H7 (cell line): Measurements from ENCODE around the gene PTGIS. TPM values are rescaled to one million over a fixed set of nuclear protein-coding genes. Genes with fewer than 3 reads are reported as not detected.

Experiments used
- DNase-seq: peaks from one replicate; pipeline ENCODE4 v3.0.0; 2012
- H3K27me3 ChIP-seq: 2 replicates; pipeline ENCODE4 v1.6.0; 2011; ENCODE audit warnings: mild to moderate bottlenecking, low read length; ENCODE audit not compliant: control insufficient read depth, insufficient read depth
- H3K36me3 ChIP-seq: replicated peaks from 2 replicates; pipeline ENCODE4 v1.5.1; 2011; ENCODE audit warnings: low read length; ENCODE audit not compliant: control insufficient read depth, insufficient read depth
- H3K4me3 ChIP-seq: 2 replicates; pipeline ENCODE4 v1.5.1; 2011; ENCODE audit warnings: low read depth, mild to moderate bottlenecking, control low read depth, low read length, moderate library complexity; ENCODE audit not compliant: insufficient read depth
- total RNA-seq: library from RNA; depleted of rRNA; stranded (reverse); fragments of >200 nt; shearing (Covaris generic); gene quantifications from 2 replicates; pipeline ENCODE4 v1.2.3, GENCODE V29; 2014

Gene PTGIS
- total RNA-seq, 1 experiment from 2014 or later, result 14.3 TPM

GRCh38 chr20:49482173-49482572, 85.8 kb downstream of the PTGIS start:
- Histone ChIP-seq H3K4me3 (peak overlapping the region; percentile 10; the same call in 1 of the 2 replicates), H3K27me3 (peaks cover 16% of the 10 kb centered on the region), H3K36me3 (no peaks in the 10 kb centered on the region)
- no peak for DNase-seq

GRCh38 chr20:49481116-49481515, 86.8 kb downstream of the PTGIS start:
- Histone ChIP-seq H3K27me3 (peaks cover 16% of the 10 kb centered on the region), H3K36me3 (no peaks in the 10 kb centered on the region), H3K4me3 (no peak overlapping the region)
- DNase-seq, result no peak

- DNase-seq, result no peak
- no peak overlapping the region for H3K4me3 ChIP-seq
- H3K27me3 ChIP-seq, result peaks cover 14% of the 10 kb centered on the region
- H3K36me3 ChIP-seq, result no peaks in the 10 kb centered on the region
These were observed 87.7 kb downstream of the PTGIS start for GRCh38 chr20:49480236-49480635.

GRCh38 chr20:49479785-49480184, 88.2 kb downstream of the PTGIS start:
- H3K4me3 ChIP-seq, result no peak overlapping the region
- no peaks in the 10 kb centered on the region for H3K36me3 ChIP-seq
- peaks cover 14% of the 10 kb centered on the region for H3K27me3 ChIP-seq
- DNase-seq, result no peak

- peaks cover 12% of the 10 kb centered on the region for H3K27me3 ChIP-seq
- H3K36me3 ChIP-seq, result no peaks in the 10 kb centered on the region
- DNase-seq, result no peak
- H3K4me3 ChIP-seq, result no peak overlapping the region
These were observed 88.9 kb downstream of the PTGIS start for GRCh38 chr20:49478754-49479689.

- Histone ChIP-seq H3K36me3 (no peaks in the 10 kb centered on the region), H3K4me3 (no peak overlapping the region), H3K27me3 (peaks cover 9% of the 10 kb centered on the region)
- DNase-seq, result no peak
These were observed 89.7 kb downstream of the PTGIS start for GRCh38 chr20:49478266-49478665.

GRCh38 chr20:49477200-49477599, 90.7 kb downstream of the PTGIS start:
- no peaks in the 10 kb centered on the region for H3K36me3 ChIP-seq

GRCh38 chr20:49476016-49476355, 92.0 kb downstream of the PTGIS start:
- DNase-seq, result no peak
- Histone ChIP-seq H3K27me3 (no peaks in the 10 kb centered on the region), H3K4me3 (no peak overlapping the region), H3K36me3 (no peaks in the 10 kb centered on the region)

More at GRCh38 chr20:49477200-49477599, 90.7 kb downstream of the PTGIS start:
- peaks cover 7% of the 10 kb centered on the region for H3K27me3 ChIP-seq
- no peak overlapping the region for H3K4me3 ChIP-seq
- DNase-seq, result peak; percentile 54

- no peaks in the 10 kb centered on the region for H3K36me3 ChIP-seq
- H3K27me3 ChIP-seq, result no peaks in the 10 kb centered on the region
- DNase-seq, result no peak
- H3K4me3 ChIP-seq, result no peak overlapping the region
These were observed 92.5 kb downstream of the PTGIS start for GRCh38 chr20:49475292-49476015.

- Histone ChIP-seq H3K36me3 (no peaks in the 10 kb centered on the region), H3K27me3 (no peaks in the 10 kb centered on the region), H3K4me3 (no peak overlapping the region)
- no peak for DNase-seq
These were observed 96.5 kb downstream of the PTGIS start for GRCh38 chr20:49471397-49471796.

- H3K36me3 ChIP-seq, result no peaks in the 10 kb centered on the region
- no peak overlapping the region for H3K4me3 ChIP-seq
- no peaks in the 10 kb centered on the region for H3K27me3 ChIP-seq
- DNase-seq, result no peak
These were observed 97.0 kb downstream of the PTGIS start for GRCh38 chr20:49470922-49471321.

GRCh38 chr20:49469060-49469459, 98.9 kb downstream of the PTGIS start:
- Histone ChIP-seq H3K27me3 (no peaks in the 10 kb centered on the region), H3K4me3 (no peak overlapping the region), H3K36me3 (no peaks in the 10 kb centered on the region)
- no peak for DNase-seq

GRCh38 chr20:49468412-49468811, 99.5 kb downstream of the PTGIS start:
- DNase-seq, result no peak
- Histone ChIP-seq H3K4me3 (no peak overlapping the region), H3K27me3 (no peaks in the 10 kb centered on the region), H3K36me3 (no peaks in the 10 kb centered on the region)

GRCh38 chr20:49466114-49466912, 101.6 kb downstream of the PTGIS start:
- Histone ChIP-seq H3K36me3 (no peaks in the 10 kb centered on the region), H3K4me3 (no peak overlapping the region), H3K27me3 (no peaks in the 10 kb centered on the region)
- DNase-seq, result peak; percentile 45
